CD14-positive monocyte (primary cell): ENCODE results near the gene CLASP1. TPM values are rescaled to one million over a fixed set of nuclear protein-coding genes. Genes with fewer than 3 reads are reported as not detected.

Experiments used
- DNase-seq, 3 donors: peaks; one replicate each; pipeline ENCODE4 v3.0.0-alpha.2; 2011 to 2022
- H2AFZ ChIP-seq: 2 replicates; pipeline ENCODE4 v1.6.0; 2012; ENCODE audit warnings: mild to moderate bottlenecking, low read depth, low read length, inconsistent platforms; ENCODE audit not compliant: insufficient read depth, poor library complexity, severe bottlenecking
- H3K27ac ChIP-seq, 2 donors: 1 replicate in 1 of 2; 2 replicates in 1 of 2; pipeline ENCODE4 v1.5.1; 2012 to 2013; ENCODE audit warnings: low read length in 2 of 2, control low read depth in 1 of 2, inconsistent platforms in 1 of 2, low read depth in 1 of 2, mild to moderate bottlenecking in 1 of 2
- H3K27me3 ChIP-seq, 2 donors: one replicate each; pipeline versions ENCODE4 v1.6.0 to v1.6.1; 2011 to 2013; ENCODE audit warnings: low read length in 2 of 2; ENCODE audit not compliant: control insufficient read depth in 2 of 2, insufficient read depth in 2 of 2
- H3K36me3 ChIP-seq, 2 donors: replicated peaks in 1 of 2; 1 replicate in 1 of 2; 2 replicates in 1 of 2; pipeline versions ENCODE4 v1.5.1 to v1.6.1; 2012 to 2013; ENCODE audit warnings: low read length in 2 of 2, control low read depth in 1 of 2, inconsistent platforms in 1 of 2, mild to moderate bottlenecking in 1 of 2; ENCODE audit not compliant: insufficient read depth in 2 of 2, control insufficient read depth in 1 of 2
- H3K4me1 ChIP-seq, 2 donors: 1 replicate in 1 of 2; 2 replicates in 1 of 2; pipeline versions ENCODE4 v1.5.1 to v1.6.1; 2012 to 2013; ENCODE audit warnings: low read length in 2 of 2, control low read depth in 1 of 2, inconsistent platforms in 1 of 2, mild to moderate bottlenecking in 1 of 2, moderate library complexity in 1 of 2; ENCODE audit not compliant: insufficient read depth in 2 of 2, control insufficient read depth in 1 of 2
- H3K4me2 ChIP-seq: replicated peaks from 2 replicates; pipeline ENCODE3; 2012; ENCODE audit warnings: low read length, moderate library complexity, mild to moderate bottlenecking; ENCODE audit not compliant: poor library complexity, severe bottlenecking; ENCODE audit errors: extremely low read depth
- H3K4me3 ChIP-seq, 3 experiments: fragments of 200-600 bp in 1 of 3; sonication (generic) in 1 of 3; replicated peaks in 1 of 3; 1 replicate in 2 of 3; 2 replicates in 1 of 3; pipeline ENCODE4 v1.5.1; 2011 to 2013; ENCODE audit warnings: low read length in 3 of 3, mild to moderate bottlenecking in 3 of 3, control low read depth in 2 of 3, low read depth in 2 of 3, inconsistent platforms in 1 of 3, moderate library complexity in 1 of 3
- H3K79me2 ChIP-seq: 2 replicates; pipeline ENCODE4 v1.6.0; 2012; ENCODE audit warnings: mild to moderate bottlenecking, control low read depth, inconsistent platforms, low read length, moderate library complexity; ENCODE audit not compliant: insufficient read depth
- H3K9ac ChIP-seq: 2 replicates; pipeline ENCODE4 v1.6.0; 2017; ENCODE audit warnings: low read length, mild to moderate bottlenecking; ENCODE audit not compliant: insufficient read depth, poor library complexity, severe bottlenecking
- H3K9me3 ChIP-seq, 2 donors: replicated peaks in 1 of 2; 1 replicate in 1 of 2; 2 replicates in 1 of 2; pipeline versions ENCODE4 v1.5.1 to v1.6.1; 2012 to 2013; ENCODE audit warnings: low read length in 2 of 2, control low read depth in 1 of 2; ENCODE audit not compliant: control insufficient read depth in 1 of 2, insufficient read depth in 1 of 2
- H4K20me1 ChIP-seq: 2 replicates; pipeline ENCODE4 v1.6.0; 2012; ENCODE audit warnings: mild to moderate bottlenecking, low read length, control low read depth, moderate library complexity; ENCODE audit not compliant: insufficient read depth
- H3K27ac Mint-ChIP-seq, 7 donors: one replicate each; pipeline ENCODE4 v1.8.0; 2020; ENCODE audit warnings: mild to moderate bottlenecking in 7 of 7, mixed read lengths in 7 of 7, moderate library complexity in 6 of 7, inconsistent platforms in 2 of 7
- H3K27me3 Mint-ChIP-seq, 3 donors: one replicate each; pipeline ENCODE4 v1.8.0; 2021 to 2022; ENCODE audit warnings: low read depth in 3 of 3, mild to moderate bottlenecking in 3 of 3, mixed read lengths in 3 of 3, moderate library complexity in 3 of 3, inconsistent platforms in 1 of 3
- H3K36me3 Mint-ChIP-seq, 2 donors: one replicate each; pipeline ENCODE4 v1.8.0; 2020; ENCODE audit warnings: mixed read lengths in 2 of 2, inconsistent platforms in 1 of 2, mild to moderate bottlenecking in 1 of 2
- H3K4me1 Mint-ChIP-seq: one replicate; pipeline ENCODE4 v1.8.0; 2020; ENCODE audit warnings: mild to moderate bottlenecking, mixed read lengths
- H3K4me3 Mint-ChIP-seq, 2 donors: one replicate each; pipeline ENCODE4 v1.8.0; 2020; ENCODE audit warnings: mild to moderate bottlenecking in 2 of 2, mixed read lengths in 2 of 2, moderate library complexity in 1 of 2
- H3K9me3 Mint-ChIP-seq, 7 donors: one replicate each; pipeline ENCODE4 v1.8.0; 2020 to 2022; ENCODE audit warnings: mixed read lengths in 7 of 7, mild to moderate bottlenecking in 6 of 7, moderate library complexity in 6 of 7, inconsistent platforms in 2 of 7
- WGBS: methylation state at CpG from one replicate; pipeline ENCODE4 v1.1.5; 2013; ENCODE audit warnings: missing lambda C conversion rate; ENCODE audit not compliant: insufficient coverage; 5-methylcytosine and 5-hydroxymethylcytosine counted together
- intact Hi-C, 2 donors: fragments of 100-400 bp; cut with micrococcal nuclease; formaldehyde crosslinking; loops; one replicate each; pipeline versions ENCODE4 v1.15.0 to v1.15.1; 2023
- polyA plus RNA-seq, 3 donors: library from polyadenylated mRNA; depleted of rRNA in 1 of 3; unstranded in 2 of 3; stranded (reverse) in 1 of 3; fragments of 300-500 nt in 2 of 3; fragments of >200 nt in 1 of 3; fragmentation: Illumina TruSeq in 2 of 3; gene quantifications; 1 replicate in 2 of 3; 2 replicates in 1 of 3; pipeline ENCODE4 v1.2.3, GENCODE V29; 2012 to 2021
- TF ChIP-seq, protein P1 (sequence below): fragments of 200-600 bp; IDR thresholded peaks from one replicate; pipeline ENCODE4 v1.8.0; 2022; ENCODE audit warnings: antibody characterized with exemption, mild to moderate bottlenecking

Gene CLASP1
- polyA plus RNA-seq, 3 donors: 4.8 to 8.1 (median 7.6) TPM

- Mint-ChIP-seq H3K4me3 (no peak overlapping the region), H3K4me1 (peaks cover 17% of the 10 kb centered on the region), H3K9me3 (peaks cover 0 to 3% (median 0%) of the 10 kb centered on the region in 7 donors), H3K27ac (peak overlapping the region in 4 of 7 donors; percentile 5 to 43 (median 23)), H3K27me3 (no peaks in the 10 kb centered on the region), H3K36me3 (peaks cover 10 to 11% of the 10 kb centered on the region in 2 donors)
- Histone ChIP-seq H3K27ac (peak overlapping the region in 1 of 2 donors; percentile 7), H3K4me3 (no peak overlapping the region), H3K27me3 (no peaks in the 10 kb centered on the region), H3K36me3 (peaks cover 0 to 10% of the 10 kb centered on the region in 2 donors), H3K79me2 (peaks cover 69% of the 10 kb centered on the region), H3K4me1 (no peaks in the 10 kb centered on the region), H3K9me3 (peaks cover 0 to 2% of the 10 kb centered on the region in 2 donors), H2AFZ (no peak overlapping the region), H3K4me2 (no peak overlapping the region), H3K9ac (no peak overlapping the region), H4K20me1 (peaks cover 70% of the 10 kb centered on the region)
- TF ChIP-seq, protein P1, sequence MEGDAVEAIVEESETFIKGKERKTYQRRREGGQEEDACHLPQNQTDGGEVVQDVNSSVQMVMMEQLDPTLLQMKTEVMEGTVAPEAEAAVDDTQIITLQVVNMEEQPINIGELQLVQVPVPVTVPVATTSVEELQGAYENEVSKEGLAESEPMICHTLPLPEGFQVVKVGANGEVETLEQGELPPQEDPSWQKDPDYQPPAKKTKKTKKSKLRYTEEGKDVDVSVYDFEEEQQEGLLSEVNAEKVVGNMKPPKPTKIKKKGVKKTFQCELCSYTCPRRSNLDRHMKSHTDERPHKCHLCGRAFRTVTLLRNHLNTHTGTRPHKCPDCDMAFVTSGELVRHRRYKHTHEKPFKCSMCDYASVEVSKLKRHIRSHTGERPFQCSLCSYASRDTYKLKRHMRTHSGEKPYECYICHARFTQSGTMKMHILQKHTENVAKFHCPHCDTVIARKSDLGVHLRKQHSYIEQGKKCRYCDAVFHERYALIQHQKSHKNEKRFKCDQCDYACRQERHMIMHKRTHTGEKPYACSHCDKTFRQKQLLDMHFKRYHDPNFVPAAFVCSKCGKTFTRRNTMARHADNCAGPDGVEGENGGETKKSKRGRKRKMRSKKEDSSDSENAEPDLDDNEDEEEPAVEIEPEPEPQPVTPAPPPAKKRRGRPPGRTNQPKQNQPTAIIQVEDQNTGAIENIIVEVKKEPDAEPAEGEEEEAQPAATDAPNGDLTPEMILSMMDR: no peak
- no peak for DNase-seq
- intact Hi-C loops: no loop called here
- WGBS: 87% methylated on average over 2 of the region's 4 CpGs
Observed at GRCh38 chr2:121562269-121563176, 86.7 kb downstream of the CLASP1 start.

DNA sequence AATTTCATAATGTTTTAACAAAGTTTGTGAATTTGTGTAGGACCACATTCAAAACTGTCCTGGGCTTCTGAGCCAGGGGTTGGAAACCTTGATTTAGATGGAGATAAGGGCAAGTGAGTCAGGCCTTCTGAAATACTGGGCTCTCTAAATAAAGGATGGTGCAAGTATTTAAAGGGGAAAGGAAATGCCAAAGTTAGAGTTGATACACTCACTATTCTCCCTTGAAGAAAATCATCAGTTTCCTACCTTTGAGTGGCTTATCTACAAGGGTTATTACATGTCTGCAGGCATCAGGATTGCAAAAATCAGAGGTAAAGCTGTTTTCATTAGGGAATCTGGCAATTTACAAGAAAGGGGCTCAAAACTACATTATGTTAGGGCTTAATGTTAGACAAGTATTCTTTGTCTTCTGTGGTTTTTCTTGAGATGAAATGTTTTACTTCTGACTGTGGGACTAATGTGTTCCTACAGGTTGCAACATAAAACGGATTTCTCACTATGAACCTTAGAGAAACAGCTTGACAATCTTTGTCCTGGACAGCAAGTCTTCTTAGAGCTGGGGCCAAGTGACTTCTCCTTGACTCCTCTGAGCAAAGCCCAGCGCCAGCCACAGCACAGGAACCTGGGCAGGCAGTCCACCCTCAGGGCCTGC lies 87.5 kb downstream of the CLASP1 start:
- no peak for DNase-seq
- peak overlapping the region in 3 of 7 donors; percentile 5 to 44 (median 21) for H3K27ac Mint-ChIP-seq
- no peak overlapping the region for H3K4me3 Mint-ChIP-seq
- Histone ChIP-seq H3K4me2 (no peak overlapping the region), H3K9ac (no peak overlapping the region), H3K4me3 (no peak overlapping the region), H3K27me3 (no peaks in the 10 kb centered on the region), H3K9me3 (peaks cover 0 to 2% of the 10 kb centered on the region in 2 donors), H3K79me2 (peaks cover 70% of the 10 kb centered on the region), H2AFZ (no peak overlapping the region), H4K20me1 (peaks cover 65% of the 10 kb centered on the region), H3K27ac (peak overlapping the region in 1 of 2 donors; percentile 7), H3K4me1 (no peaks in the 10 kb centered on the region), H3K36me3 (peaks cover 0 to 10% of the 10 kb centered on the region in 2 donors)
- no peaks in the 10 kb centered on the region for H3K27me3 Mint-ChIP-seq
- 62% methylated on average over 2 of the region's 2 CpGs for WGBS
- TF ChIP-seq, protein P1: no peak
- H3K4me1 Mint-ChIP-seq: peaks cover 17% of the 10 kb centered on the region
- peaks cover 10 to 11% of the 10 kb centered on the region in 2 donors for H3K36me3 Mint-ChIP-seq
- peaks cover 0 to 3% (median 0%) of the 10 kb centered on the region in 7 donors for H3K9me3 Mint-ChIP-seq
- intact Hi-C loops: no loop called here
